Ureter (tissue), 1 donor: ENCODE results near the gene SLC39A10. TPM values are rescaled to one million over a fixed set of nuclear protein-coding genes. Genes with fewer than 3 reads are reported as not detected.

Experiments
- DNase-seq: peaks from one replicate; pipeline ENCODE4 v3.0.0-alpha.2; 2020; ENCODE audit warnings: low spot score
- total RNA-seq: library from RNA; stranded (reverse); gene quantifications from one replicate; pipeline ENCODE4 v1.2.4, GENCODE V29; 2023
- donor health status: DM: yes; HTN: yes; CAD: no.

Gene SLC39A10, protein sequence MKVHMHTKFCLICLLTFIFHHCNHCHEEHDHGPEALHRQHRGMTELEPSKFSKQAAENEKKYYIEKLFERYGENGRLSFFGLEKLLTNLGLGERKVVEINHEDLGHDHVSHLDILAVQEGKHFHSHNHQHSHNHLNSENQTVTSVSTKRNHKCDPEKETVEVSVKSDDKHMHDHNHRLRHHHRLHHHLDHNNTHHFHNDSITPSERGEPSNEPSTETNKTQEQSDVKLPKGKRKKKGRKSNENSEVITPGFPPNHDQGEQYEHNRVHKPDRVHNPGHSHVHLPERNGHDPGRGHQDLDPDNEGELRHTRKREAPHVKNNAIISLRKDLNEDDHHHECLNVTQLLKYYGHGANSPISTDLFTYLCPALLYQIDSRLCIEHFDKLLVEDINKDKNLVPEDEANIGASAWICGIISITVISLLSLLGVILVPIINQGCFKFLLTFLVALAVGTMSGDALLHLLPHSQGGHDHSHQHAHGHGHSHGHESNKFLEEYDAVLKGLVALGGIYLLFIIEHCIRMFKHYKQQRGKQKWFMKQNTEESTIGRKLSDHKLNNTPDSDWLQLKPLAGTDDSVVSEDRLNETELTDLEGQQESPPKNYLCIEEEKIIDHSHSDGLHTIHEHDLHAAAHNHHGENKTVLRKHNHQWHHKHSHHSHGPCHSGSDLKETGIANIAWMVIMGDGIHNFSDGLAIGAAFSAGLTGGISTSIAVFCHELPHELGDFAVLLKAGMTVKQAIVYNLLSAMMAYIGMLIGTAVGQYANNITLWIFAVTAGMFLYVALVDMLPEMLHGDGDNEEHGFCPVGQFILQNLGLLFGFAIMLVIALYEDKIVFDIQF
- 28.6 TPM for total RNA-seq

DNA sequence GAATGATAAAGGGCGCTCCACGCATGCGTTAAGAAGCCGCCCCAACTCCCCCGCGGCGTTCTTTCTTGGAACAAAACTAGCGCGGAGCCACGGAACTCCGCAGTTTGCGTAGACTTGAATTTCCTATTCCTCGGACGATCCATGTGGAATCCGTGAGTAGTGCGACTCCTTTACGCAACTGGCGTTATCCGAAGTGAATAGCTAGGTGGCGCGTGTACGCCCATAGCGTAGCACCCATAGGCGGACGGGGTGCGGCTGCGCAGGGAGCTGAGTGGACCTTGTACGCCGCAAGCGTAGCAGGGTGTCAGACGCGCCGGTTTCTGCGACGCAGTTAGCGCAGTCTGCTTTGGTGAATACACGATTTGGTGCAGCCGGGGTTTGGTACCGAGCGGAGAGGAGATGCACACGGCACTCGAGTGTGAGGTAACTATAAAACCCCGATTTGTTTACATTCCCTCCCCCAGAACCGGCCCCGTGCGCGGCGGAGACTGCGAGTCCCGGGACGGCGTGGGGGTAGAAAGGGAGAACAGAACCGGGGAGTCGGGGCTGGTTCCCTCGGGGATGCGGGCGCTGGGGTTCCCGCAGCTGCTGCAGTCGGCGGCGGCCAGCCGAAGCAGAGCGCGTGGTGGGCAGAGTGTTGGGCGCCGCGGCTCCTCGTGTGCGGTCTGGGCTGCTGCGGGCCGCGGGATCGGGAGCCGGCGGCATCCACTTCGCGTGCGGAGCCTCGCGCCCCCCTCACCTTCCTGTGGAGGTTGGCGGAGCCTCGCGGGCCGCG lies at the start of gene SLC39A10:
SLC39A10 (plus strand) TSS at position 368 of the 775 bp plus-strand sequence. CDS start 22,817 bp downstream, outside the sequence.
- peak; percentile 99 for DNase-seq

- DNase-seq = no peak
Observed at GRCh38 chr2:195608768-195609454, 48.1 kb upstream of the SLC39A10 start.

DNA sequence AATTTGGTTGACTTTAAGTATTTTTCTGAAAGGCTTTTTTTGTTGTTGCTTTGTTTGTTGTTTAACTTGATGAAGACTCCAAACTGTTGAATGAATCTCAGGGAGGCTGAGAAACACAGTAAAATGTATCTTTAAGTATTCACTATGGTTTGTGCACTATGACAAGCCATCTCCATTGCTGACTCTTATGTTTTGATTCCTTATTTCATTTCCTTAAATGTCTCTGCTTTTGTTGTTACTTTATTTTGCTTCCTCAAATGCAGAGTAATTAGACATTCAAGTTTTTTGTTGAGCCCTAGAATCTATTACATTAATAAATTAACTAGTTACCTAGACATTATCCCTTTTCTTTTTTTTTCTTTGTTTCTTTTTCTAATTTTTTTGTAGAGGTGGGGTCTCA lies 46.3 kb upstream of the SLC39A10 start:
- DNase-seq = no peak

- no peak for DNase-seq
Observed at GRCh38 chr2:195612611-195613495, 44.2 kb upstream of the SLC39A10 start.

GRCh38 chr2:195613922-195614321 lies 43.1 kb upstream of the SLC39A10 start:
- DNase-seq = no peak

DNA sequence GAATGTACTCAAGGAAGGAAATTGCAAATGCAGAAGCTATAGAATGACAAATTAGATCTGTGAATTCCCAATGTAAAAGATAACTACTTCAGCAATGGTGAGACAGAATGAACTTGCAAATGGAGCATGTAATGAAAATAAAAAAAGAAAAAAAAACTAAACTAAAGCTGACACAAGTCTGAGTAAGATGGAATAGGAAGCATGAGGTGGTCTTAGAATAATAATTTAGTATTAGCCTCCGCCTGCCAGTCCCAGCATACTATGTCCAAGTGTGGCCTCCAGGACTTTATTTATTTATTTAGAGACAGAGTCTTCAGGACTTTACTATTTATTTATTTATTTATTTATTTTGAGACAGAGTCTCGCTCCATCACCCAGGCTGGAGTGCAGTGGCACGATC lies 37.4 kb upstream of the SLC39A10 start:
- no peak for DNase-seq

DNA sequence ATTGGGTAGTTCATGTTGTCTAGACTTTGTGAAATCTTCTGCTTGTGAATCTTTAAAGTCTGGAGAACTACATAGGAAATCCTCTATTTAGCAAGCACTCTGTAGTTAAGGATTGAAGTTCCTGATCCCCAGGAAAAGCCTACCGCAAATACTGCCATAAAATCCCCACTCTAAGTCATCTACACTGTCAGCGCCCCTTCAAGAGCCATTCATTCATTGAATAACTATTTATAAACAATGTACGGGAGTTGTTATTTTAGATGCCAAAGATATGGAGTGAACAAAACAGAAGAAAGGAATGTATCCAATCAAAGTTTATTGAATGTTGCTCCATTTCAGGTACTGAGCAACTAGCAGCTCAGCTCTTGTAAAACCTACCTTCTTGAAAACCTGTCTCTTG lies 36.5 kb upstream of the SLC39A10 start:
- no peak for DNase-seq

DNA sequence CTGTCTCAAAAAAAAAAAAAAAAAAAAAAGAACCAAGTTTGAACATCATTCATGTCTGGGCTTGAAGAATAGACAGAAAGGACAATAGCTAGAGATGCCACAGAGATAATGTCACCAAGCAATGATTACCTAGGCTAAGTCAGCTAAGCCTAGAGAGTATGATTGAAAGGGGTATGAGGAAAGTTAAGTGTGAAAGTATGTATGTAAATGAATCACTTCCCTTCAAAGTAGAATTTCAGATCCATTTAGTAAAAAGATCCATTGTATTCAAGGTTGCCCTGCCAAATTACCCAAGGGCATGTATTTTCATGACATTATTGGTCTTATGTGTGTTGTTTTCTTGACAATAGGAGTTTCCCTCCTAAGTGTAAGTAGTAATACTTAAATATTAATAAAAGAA lies 34.1 kb upstream of the SLC39A10 start:
- DNase-seq = no peak

DNA sequence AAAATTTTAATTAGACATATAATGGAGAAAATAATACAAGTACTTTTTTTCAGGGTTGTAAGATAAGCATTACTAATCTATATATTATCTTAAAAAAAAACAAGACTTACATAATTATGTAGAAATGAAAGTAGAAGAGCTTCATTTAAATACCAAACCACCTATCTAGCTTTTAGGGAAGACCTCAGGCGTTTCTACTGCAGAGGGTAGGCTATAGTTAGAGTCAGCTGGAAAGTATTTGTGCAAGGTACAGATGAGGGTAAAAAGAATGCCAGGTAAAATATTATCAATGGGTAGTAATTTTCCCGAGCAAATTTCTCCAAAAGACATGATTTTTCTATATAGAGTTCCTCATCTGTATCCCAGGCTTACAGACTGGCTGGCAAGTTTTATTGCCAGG lies 30.5 kb upstream of the SLC39A10 start:
- no peak for DNase-seq

- no peak for DNase-seq
Observed at GRCh38 chr2:195628666-195629065, 28.4 kb upstream of the SLC39A10 start.

GRCh38 chr2:195632856-195633572 lies 24.0 kb upstream of the SLC39A10 start:
- DNase-seq = no peak

GRCh38 chr2:195633573-195633870 lies 23.5 kb upstream of the SLC39A10 start:
- DNase-seq = no peak

DNA sequence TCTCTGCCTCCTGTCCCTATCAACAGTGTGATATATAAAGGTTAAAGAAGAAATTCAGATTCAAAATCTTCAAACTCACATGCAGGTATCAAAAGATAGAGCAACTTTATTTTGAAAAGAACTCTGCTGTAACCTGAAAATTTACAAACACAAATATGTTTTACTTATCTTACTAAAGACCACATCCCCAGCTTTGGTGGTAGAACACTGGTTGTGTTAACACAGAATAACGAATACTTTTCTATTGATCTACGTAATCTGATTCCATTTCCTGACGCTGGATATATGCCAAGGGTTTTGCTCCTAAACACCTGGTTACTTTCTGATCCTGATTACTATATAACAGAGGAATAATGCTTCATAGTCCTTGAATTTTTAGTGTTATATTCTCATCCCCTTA lies 23.1 kb upstream of the SLC39A10 start:
- DNase-seq = no peak

- DNase-seq = no peak
Observed at GRCh38 chr2:195636890-195637289, 20.1 kb upstream of the SLC39A10 start.

DNA sequence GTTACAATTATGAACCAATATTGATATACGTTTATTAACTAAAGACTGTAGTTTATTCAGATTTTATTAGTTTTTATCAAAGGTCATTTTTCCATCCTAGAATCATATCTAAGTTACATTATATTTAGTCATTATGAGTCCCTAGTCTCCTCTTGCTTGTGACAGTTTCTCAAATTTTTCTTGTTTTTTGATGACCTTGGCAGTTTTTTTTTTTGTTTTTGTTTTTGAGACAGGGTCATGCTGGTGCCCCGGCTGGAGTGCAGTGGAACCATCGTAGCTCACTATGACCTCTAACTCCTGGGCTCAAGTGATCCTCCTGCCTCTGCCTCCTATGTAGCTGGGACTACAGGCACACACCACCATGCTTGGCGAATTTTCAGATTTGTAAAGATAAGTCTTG lies 18.3 kb upstream of the SLC39A10 start:
- DNase-seq = no peak

DNA sequence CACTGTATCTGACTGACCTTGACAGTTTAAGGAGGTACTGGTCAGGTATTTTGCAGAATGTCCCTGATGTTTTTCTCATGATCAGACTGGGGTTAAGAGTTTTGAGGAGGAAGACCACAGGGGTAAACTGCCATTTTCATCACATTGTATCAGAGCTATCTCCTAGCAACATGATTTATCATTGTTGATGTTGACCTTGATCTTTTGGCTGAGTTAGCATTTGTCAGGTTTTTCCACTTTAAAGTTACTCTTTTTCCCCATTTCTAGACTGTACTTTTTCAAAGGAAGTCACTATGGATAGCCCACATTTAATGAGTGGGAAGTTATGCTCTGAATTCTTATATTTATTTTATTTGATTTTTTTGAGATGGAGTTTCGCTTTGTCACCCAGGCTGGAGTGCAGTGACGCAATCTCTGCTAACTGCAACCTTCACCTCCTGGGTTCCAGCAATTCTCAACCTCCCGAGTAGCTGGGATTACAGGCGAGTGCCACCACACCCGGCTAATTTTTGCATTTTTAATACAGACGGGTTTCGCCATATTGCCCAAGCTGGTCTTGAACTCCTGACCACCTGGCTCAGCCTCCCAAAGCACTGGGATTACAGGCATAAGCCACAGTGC lies 17.7 kb upstream of the SLC39A10 start:
- no peak for DNase-seq

GRCh38 chr2:195639959-195640358 lies 17.1 kb upstream of the SLC39A10 start:
- no peak for DNase-seq

- no peak for DNase-seq
Observed at GRCh38 chr2:195642027-195642678, 14.9 kb upstream of the SLC39A10 start.

GRCh38 chr2:195642679-195643068 lies 14.4 kb upstream of the SLC39A10 start:
- DNase-seq = no peak
